Measurements from ENCODE around the gene EHMT1. TPM values are rescaled to one million over a fixed set of nuclear protein-coding genes. Genes with fewer than 3 reads are reported as not detected.

Gene EHMT1
- polyA plus RNA-seq, 2 of the 4 experiments (the other 2 are of a cell fraction), result 41.3 to 48.0 TPM

DNA sequence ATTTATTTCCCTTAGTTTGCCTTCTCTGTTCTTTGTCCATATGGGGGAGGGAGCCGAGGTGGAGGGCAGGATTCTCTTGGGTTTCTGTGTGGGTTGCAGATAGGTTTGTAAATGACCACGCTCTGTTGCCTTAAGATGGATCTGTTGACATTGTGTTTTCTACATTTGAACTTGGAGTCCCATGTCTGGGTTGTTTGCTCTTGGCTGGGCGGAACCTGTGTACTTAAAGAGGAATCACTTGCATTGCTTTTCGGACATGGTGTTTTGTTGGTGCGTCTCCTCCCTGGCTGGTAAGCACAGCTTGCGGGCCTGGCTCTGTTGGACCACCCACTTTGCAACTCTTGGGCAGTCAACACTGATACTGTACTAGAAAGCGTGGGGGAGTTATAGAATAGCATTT, 45.9 kb downstream of the EHMT1 start:
- Histone ChIP-seq H3K4me1 (peaks cover 35% of the 10 kb centered on the region), H3K4me2 (peak overlapping the region; percentile 66), H3K27ac (peak overlapping the region; percentile 69 to 78; a peak in 5 of 6 replicates), H3K4me3 (no peak overlapping the region), H3K9me3 (no peaks in the 10 kb centered on the region)
- FAIRE-seq, result no peak
- ATAC-seq, result peak; percentile 62 to 89; a peak in 5 of 6 replicates
- ChIA-PET CTCF (interaction anchor here (0.6 to 1.7 kb wide), 5 partner anchors 8 to 521 kb away, joined by 3 to 5 read pairs (median 4); no protein-coding TSS in a partner anchor), POLR2A (no interaction called here)
- 14% methylated on average over 7 of the region's 7 CpGs for WGBS (ENCODE audit: missing lambda C conversion rate)
- TF ChIP-seq, protein P1, sequence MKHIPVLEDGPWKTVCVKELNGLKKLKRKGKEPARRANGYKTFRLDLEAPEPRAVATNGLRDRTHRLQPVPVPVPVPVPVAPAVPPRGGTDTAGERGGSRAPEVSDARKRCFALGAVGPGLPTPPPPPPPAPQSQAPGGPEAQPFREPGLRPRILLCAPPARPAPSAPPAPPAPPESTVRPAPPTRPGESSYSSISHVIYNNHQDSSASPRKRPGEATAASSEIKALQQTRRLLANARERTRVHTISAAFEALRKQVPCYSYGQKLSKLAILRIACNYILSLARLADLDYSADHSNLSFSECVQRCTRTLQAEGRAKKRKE (CRISPR knock-in tag; IDR thresholded peaks at IDR 0.05; ENCODE audit: low read depth), result no peak
- TF ChIP-seq NPAS2 (CRISPR knock-in tag; IDR thresholded peaks at IDR 0.05; ENCODE audit: borderline replicate concordance) (no peak), FOSL2 (IDR thresholded peaks at IDR 0.05) (no peak), FOSL2 (CRISPR knock-in tag; IDR thresholded peaks at IDR 0.05) (peak; percentile 47; the same call in 1 of the 2 replicates), FOSB (CRISPR knock-in tag; IDR thresholded peaks at IDR 0.05) (no peak), BHLHE40 (IDR thresholded peaks at IDR 0.05; ENCODE audit: low read depth, low read length) (no peak), FOXS1 (CRISPR knock-in tag; IDR thresholded peaks at IDR 0.05) (no peak), CHD2 (IDR thresholded peaks at IDR 0.05; ENCODE audit: low read length, partially characterized antibody) (no peak), EP300 (IDR thresholded peaks at IDR 0.05) (no peak), CEBPB (IDR thresholded peaks at IDR 0.05) (no peak), HDAC2 (IDR thresholded peaks at IDR 0.05) (no peak), NR3C1 (IDR thresholded peaks at IDR 0.05) (no peak), GATA3 (IDR thresholded peaks at IDR 0.05; ENCODE audit: borderline replicate concordance) (no peak)
- TF ChIP-seq, protein P2, sequence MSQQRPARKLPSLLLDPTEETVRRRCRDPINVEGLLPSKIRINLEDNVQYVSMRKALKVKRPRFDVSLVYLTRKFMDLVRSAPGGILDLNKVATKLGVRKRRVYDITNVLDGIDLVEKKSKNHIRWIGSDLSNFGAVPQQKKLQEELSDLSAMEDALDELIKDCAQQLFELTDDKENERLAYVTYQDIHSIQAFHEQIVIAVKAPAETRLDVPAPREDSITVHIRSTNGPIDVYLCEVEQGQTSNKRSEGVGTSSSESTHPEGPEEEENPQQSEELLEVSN (IDR thresholded peaks at IDR 0.05; ENCODE audit: borderline replicate concordance, low read depth), result no peak
- TF ChIP-seq, protein P3, sequence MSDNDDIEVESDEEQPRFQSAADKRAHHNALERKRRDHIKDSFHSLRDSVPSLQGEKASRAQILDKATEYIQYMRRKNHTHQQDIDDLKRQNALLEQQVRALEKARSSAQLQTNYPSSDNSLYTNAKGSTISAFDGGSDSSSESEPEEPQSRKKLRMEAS (IDR thresholded peaks at IDR 0.05), result 0 out of 2 replicates have a peak, but pooled peaks have one; percentile 31
- TF ChIP-seq, protein P4, sequence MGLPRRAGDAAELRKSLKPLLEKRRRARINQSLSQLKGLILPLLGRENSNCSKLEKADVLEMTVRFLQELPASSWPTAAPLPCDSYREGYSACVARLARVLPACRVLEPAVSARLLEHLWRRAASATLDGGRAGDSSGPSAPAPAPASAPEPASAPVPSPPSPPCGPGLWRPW (IDR thresholded peaks at IDR 0.05), result no peak
- TF ChIP-seq, protein P5, sequence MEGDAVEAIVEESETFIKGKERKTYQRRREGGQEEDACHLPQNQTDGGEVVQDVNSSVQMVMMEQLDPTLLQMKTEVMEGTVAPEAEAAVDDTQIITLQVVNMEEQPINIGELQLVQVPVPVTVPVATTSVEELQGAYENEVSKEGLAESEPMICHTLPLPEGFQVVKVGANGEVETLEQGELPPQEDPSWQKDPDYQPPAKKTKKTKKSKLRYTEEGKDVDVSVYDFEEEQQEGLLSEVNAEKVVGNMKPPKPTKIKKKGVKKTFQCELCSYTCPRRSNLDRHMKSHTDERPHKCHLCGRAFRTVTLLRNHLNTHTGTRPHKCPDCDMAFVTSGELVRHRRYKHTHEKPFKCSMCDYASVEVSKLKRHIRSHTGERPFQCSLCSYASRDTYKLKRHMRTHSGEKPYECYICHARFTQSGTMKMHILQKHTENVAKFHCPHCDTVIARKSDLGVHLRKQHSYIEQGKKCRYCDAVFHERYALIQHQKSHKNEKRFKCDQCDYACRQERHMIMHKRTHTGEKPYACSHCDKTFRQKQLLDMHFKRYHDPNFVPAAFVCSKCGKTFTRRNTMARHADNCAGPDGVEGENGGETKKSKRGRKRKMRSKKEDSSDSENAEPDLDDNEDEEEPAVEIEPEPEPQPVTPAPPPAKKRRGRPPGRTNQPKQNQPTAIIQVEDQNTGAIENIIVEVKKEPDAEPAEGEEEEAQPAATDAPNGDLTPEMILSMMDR (IDR thresholded peaks at IDR 0.05), result no peak
- peak; percentile 18 to 91 for DNase-seq (ENCODE audit: low read depth in 1 of 2, low spot score in 1 of 2)

DNA sequence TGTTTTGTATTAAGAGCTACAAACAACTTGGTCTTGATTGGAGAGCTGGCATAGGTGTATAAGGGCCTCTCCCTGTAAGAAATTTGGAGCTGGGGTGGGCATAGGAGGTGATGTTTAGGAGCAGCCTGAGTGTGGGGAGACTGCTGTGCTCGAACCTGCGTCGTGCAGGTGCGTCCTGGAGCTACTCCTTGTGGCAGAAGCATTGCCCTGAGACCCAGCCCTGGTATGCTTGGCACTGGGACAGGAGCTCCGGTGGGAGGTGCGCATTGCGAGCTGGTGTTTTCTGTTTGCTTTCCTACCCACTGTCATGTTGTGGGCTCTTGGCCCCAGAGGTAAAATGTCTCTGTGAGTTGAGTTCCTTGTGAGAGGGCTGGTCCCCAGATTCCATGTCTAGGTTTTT, 46.4 kb downstream of the EHMT1 start:
- H3K27ac ChIP-seq, result peak overlapping the region; percentile 69 to 78; a peak in 5 of 6 replicates
- H3K9me3 ChIP-seq, result no peaks in the 10 kb centered on the region
- peaks cover 37% of the 10 kb centered on the region for H3K4me1 ChIP-seq
- ChIA-PET CTCF (interaction anchor here (1.7 kb wide), 1 partner anchor 30 kb away, joined by 4 read pairs; no protein-coding TSS in a partner anchor), POLR2A (no interaction called here)
- H3K4me2 ChIP-seq, result peak overlapping the region; percentile 66
- TF ChIP-seq MYC (IDR thresholded peaks at IDR 0.05; ENCODE audit: borderline replicate concordance, low read length), result no peak
- TF ChIP-seq, protein P3 (IDR thresholded peaks at IDR 0.05), result 0 out of 2 replicates have a peak, but pooled peaks have one; percentile 4
- FAIRE-seq (no peak), DNase-seq (ENCODE audit: low read depth in 1 of 2, low spot score in 1 of 2) (no peak), ATAC-seq (no peak)
- WGBS (ENCODE audit: missing lambda C conversion rate), result 75% methylated on average over 7 of the region's 7 CpGs
- H3K4me3 ChIP-seq, result no peak overlapping the region

Data from A549 (cell line).